Measurements from ENCODE around the gene KLHL3.
"Not testable (repeated sequence)": the region's sequence is repeated elsewhere in the genome, so short reads cannot be mapped to it uniquely, and the experiment has no call there.

The KLHL3 gene

DNA sequence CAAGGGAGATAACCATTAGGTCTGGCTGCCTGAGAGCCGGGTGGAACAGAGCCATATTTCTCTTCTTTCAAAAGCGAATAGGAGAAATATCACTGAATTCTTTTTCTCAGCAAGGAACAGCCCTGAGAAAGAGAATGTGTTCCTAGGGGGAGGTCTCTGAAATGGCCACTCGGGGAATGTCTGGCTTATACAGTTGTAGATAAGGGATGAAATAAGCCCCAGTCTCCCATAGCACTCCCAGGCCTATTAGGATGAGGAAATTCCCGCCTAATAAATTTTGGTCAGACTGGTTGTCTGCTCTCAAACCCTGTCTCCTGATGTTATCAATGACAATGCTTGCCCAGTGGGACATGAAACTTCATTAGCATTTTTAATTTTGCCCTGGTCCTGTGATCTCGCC lies 32.0 kb upstream of the KLHL3 start:
- H3K9me3 ChIP-seq (ENCODE audit: control insufficient read depth, insufficient read depth, low read depth, low read length); POLR2A ChIA-PET; H3K4me1 ChIP-seq (ENCODE audit: control insufficient read depth, insufficient read depth, low read length); H3K27ac ChIP-seq (ENCODE audit: extremely low read depth, low read depth, low read length); H3K36me3 ChIP-seq (ENCODE audit: control insufficient read depth in 2 of 2, insufficient read depth in 1 of 2, low read length in 2 of 2); H3K4me3 ChIP-seq (ENCODE audit: low read depth, low read length): not testable (repeated sequence)
- TF ChIP-seq ZNF626 (tag by site-specific recombination; IDR thresholded peaks at IDR 0.05) = 0 out of 2 replicates have a peak, but pooled peaks have one; percentile 21
- TF ChIP-seq SETDB1 (IDR thresholded peaks at IDR 0.05; ENCODE audit: insufficient read length, low read length) = peak; percentile 62
- TF ChIP-seq ZNF280D (tag by site-specific recombination; IDR thresholded peaks at IDR 0.05) = 0 out of 2 replicates have a peak, but pooled peaks have one; percentile 19
- CTCF ChIA-PET = interaction anchor here (3.4 kb wide), 1 partner anchor 11 kb away, joined by 27 read pairs; no protein-coding TSS in a partner anchor

DNA sequence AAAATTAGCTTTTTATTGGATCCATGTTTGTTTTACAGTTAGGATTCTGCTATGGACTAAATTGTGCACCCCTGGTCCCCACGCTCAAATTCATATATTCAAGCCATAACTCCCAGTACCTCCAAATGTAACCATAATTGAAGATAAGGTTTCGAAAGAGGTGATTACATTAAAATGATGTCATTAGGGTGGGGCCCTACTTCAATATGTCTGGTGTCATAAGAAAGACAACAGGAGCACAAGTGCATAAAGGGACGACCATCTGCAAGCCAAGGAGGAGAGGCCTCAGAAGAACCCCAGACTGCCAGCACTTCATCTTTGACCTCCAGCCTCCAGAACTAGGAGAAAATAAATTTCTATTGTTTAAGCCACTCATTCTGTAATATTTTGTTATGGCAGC lies 25.7 kb upstream of the KLHL3 start:
- H3K9me3 ChIP-seq (ENCODE audit: control insufficient read depth, insufficient read depth, low read depth, low read length) = no peaks in the 10 kb centered on the region
- H3K27ac ChIP-seq (ENCODE audit: extremely low read depth, low read depth, low read length) = no peak overlapping the region
- no peak overlapping the region for H3K4me3 ChIP-seq (ENCODE audit: low read depth, low read length)
- TF ChIP-seq, protein P1, sequence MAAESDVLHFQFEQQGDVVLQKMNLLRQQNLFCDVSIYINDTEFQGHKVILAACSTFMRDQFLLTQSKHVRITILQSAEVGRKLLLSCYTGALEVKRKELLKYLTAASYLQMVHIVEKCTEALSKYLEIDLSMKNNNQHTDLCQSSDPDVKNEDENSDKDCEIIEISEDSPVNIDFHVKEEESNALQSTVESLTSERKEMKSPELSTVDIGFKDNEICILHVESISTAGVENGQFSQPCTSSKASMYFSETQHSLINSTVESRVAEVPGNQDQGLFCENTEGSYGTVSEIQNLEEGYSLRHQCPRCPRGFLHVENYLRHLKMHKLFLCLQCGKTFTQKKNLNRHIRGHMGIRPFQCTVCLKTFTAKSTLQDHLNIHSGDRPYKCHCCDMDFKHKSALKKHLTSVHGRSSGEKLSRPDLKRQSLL (tag by site-specific recombination; IDR thresholded peaks at IDR 0.05) = no peak
- TF ChIP-seq KLF1 (tag by site-specific recombination; IDR thresholded peaks at IDR 0.05) (peak; percentile 14; the same call in 1 of the 2 replicates), ZNF548 (tag by site-specific recombination; IDR thresholded peaks at IDR 0.05) (peak; percentile 73), ZNF544 (tag by site-specific recombination; IDR thresholded peaks at IDR 0.05) (no peak), ZNF132 (tag by site-specific recombination; IDR thresholded peaks at IDR 0.05; ENCODE audit: borderline replicate concordance) (no peak), KLF8 (tag by site-specific recombination; IDR thresholded peaks at IDR 0.05) (no peak), KLF7 (tag by site-specific recombination; IDR thresholded peaks at IDR 0.05; ENCODE audit: borderline replicate concordance) (0 out of 2 replicates have a peak, but pooled peaks have one; percentile 33), ATF2 (tag by site-specific recombination; IDR thresholded peaks at IDR 0.05; ENCODE audit: low read depth) (peak; percentile 84), ZNF692 (tag by site-specific recombination; IDR thresholded peaks at IDR 0.05) (peak; percentile 74), ZFP69B (tag by site-specific recombination; IDR thresholded peaks at IDR 0.05) (peak; percentile 73), ZNF433 (tag by site-specific recombination; IDR thresholded peaks at IDR 0.05; ENCODE audit: low read depth) (no peak), ZNF335 (tag by site-specific recombination; conservative IDR thresholded peaks at IDR 0.05) (peak; percentile 21; the same call in 1 of the 2 replicates)
- TF ChIP-seq, protein P2, sequence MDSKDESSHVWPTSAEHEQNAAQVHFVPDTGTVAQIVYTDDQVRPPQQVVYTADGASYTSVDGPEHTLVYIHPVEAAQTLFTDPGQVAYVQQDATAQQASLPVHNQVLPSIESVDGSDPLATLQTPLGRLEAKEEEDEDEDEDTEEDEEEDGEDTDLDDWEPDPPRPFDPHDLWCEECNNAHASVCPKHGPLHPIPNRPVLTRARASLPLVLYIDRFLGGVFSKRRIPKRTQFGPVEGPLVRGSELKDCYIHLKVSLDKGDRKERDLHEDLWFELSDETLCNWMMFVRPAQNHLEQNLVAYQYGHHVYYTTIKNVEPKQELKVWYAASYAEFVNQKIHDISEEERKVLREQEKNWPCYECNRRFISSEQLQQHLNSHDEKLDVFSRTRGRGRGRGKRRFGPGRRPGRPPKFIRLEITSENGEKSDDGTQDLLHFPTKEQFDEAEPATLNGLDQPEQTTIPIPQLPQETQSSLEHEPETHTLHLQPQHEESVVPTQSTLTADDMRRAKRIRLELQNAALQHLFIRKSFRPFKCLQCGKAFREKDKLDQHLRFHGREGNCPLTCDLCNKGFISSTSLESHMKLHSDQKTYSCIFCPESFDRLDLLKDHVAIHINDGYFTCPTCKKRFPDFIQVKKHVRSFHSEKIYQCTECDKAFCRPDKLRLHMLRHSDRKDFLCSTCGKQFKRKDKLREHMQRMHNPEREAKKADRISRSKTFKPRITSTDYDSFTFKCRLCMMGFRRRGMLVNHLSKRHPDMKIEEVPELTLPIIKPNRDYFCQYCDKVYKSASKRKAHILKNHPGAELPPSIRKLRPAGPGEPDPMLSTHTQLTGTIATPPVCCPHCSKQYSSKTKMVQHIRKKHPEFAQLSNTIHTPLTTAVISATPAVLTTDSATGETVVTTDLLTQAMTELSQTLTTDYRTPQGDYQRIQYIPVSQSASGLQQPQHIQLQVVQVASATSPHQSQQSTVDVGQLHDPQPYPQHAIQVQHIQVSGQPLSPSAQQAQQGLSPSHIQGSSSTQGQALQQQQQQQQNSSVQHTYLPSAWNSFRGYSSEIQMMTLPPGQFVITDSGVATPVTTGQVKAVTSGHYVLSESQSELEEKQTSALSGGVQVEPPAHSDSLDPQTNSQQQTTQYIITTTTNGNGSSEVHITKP (tag by site-specific recombination; IDR thresholded peaks at IDR 0.05) = 0 out of 2 replicates have a peak, but pooled peaks have one; percentile 4
- TF ChIP-seq, protein P3, sequence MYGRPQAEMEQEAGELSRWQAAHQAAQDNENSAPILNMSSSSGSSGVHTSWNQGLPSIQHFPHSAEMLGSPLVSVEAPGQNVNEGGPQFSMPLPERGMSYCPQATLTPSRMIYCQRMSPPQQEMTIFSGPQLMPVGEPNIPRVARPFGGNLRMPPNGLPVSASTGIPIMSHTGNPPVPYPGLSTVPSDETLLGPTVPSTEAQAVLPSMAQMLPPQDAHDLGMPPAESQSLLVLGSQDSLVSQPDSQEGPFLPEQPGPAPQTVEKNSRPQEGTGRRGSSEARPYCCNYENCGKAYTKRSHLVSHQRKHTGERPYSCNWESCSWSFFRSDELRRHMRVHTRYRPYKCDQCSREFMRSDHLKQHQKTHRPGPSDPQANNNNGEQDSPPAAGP (tag by site-specific recombination; IDR thresholded peaks at IDR 0.05) = peak; percentile 26; the same call in 1 of the 2 replicates
- ChIA-PET POLR2A (no interaction called here), CTCF (interaction anchor here (0.7 to 3.1 kb wide), 3 partner anchors 17 to 616 kb away, joined by 3 to 22 read pairs (median 4); no protein-coding TSS in a partner anchor)
- H3K36me3 ChIP-seq (ENCODE audit: control insufficient read depth in 2 of 2, insufficient read depth in 1 of 2, low read length in 2 of 2) = no peaks in the 10 kb centered on the region
- H3K4me1 ChIP-seq (ENCODE audit: control insufficient read depth, insufficient read depth, low read length) = no peaks in the 10 kb centered on the region
